Endodermal cell (in vitro differentiated cells): Measurements from ENCODE around the gene GADL1. TPM values are rescaled to one million over a fixed set of nuclear protein-coding genes. Genes with fewer than 3 reads are reported as not detected.

ENCODE experiments used
- DNase-seq: peaks from one replicate; pipeline ENCODE4 v3.0.0-alpha.2; 2017
- H3K27ac ChIP-seq: 2 replicates; pipeline ENCODE4 v1.5.1; 2013; ENCODE audit warnings: mild to moderate bottlenecking, low read depth, low read length, moderate library complexity
- H3K27me3 ChIP-seq: 2 replicates; pipeline ENCODE4 v1.6.1; 2013; ENCODE audit warnings: mild to moderate bottlenecking, low read length, moderate library complexity; ENCODE audit not compliant: insufficient read depth, control insufficient read depth, poor library complexity, severe bottlenecking
- H3K36me3 ChIP-seq: 2 replicates; pipeline ENCODE4 v1.7.0; 2013; ENCODE audit warnings: mild to moderate bottlenecking, low read length, moderate library complexity; ENCODE audit not compliant: control insufficient read depth, insufficient read depth
- H3K4me1 ChIP-seq: one replicate; pipeline ENCODE4 v1.7.0; 2013; ENCODE audit warnings: low read length; ENCODE audit not compliant: control insufficient read depth, insufficient read depth
- H3K4me3 ChIP-seq: 2 replicates; pipeline ENCODE4 v1.5.1; 2013; ENCODE audit warnings: mild to moderate bottlenecking, low read length, moderate library complexity
- H3K9ac ChIP-seq: 2 replicates; pipeline ENCODE4 v1.6.1; 2013; ENCODE audit warnings: mild to moderate bottlenecking, low read length, moderate library complexity; ENCODE audit not compliant: poor library complexity, severe bottlenecking; ENCODE audit errors: extremely low read depth
- H3K9me3 ChIP-seq: 2 replicates; pipeline ENCODE4 v1.6.1; 2013; ENCODE audit warnings: mild to moderate bottlenecking, low read length, moderate library complexity; ENCODE audit not compliant: control insufficient read depth
- H3K27ac Mint-ChIP-seq: 2 replicates; pipeline ENCODE4 v1.8.0; 2020; ENCODE audit warnings: mixed read lengths
- H3K27me3 Mint-ChIP-seq: 2 replicates; pipeline ENCODE4 v1.8.0; 2021; ENCODE audit warnings: mild to moderate bottlenecking, mixed read lengths; ENCODE audit not compliant: insufficient read depth
- H3K36me3 Mint-ChIP-seq: 2 replicates; pipeline ENCODE4 v1.8.0; 2020; ENCODE audit warnings: low read depth, mixed read lengths
- H3K4me1 Mint-ChIP-seq: 2 replicates; pipeline ENCODE4 v1.8.0; 2020; ENCODE audit warnings: mixed read lengths
- H3K4me3 Mint-ChIP-seq: 2 replicates; pipeline ENCODE4 v1.8.0; 2020; ENCODE audit warnings: mild to moderate bottlenecking, moderate library complexity, mixed read lengths
- H3K9me3 Mint-ChIP-seq: 2 replicates; pipeline ENCODE4 v1.8.0; 2020; ENCODE audit warnings: mild to moderate bottlenecking, mixed read lengths
- WGBS, 2 experiments: methylation state at CpG; one replicate each; pipeline versions ENCODE4 v1.1.5 to v1.1.7; 2013; ENCODE audit warnings: missing lambda C conversion rate in 2 of 2, mixed read lengths in 1 of 2; ENCODE audit not compliant: insufficient coverage in 1 of 2, insufficient read length in 1 of 2; 5-methylcytosine and 5-hydroxymethylcytosine counted together
- total RNA-seq, 2 donors: library from RNA; stranded (reverse); fragmentation: NEBNext Ultra II Directional in 1 of 2; extraction: Animal tissue kit (Norgen Biotek cat#: 25700) in 1 of 2; gene quantifications; 2 replicates in 1 of 2; 3 replicates in 1 of 2; pipeline ENCODE4 v1.2.1, GENCODE V29; 2021
- TF ChIP-seq, protein P1 (sequence below): fragments of 200-600 bp; sonication (generic); conservative IDR thresholded peaks from 2 replicates; pipeline ENCODE4 v1.5.0; 2021; ENCODE audit warnings: antibody characterized with exemption, mild to moderate bottlenecking

GADL1 gene
- total RNA-seq, 2 donors from 2014 or later = 0.11 TPM; not detected in 1

DNA sequence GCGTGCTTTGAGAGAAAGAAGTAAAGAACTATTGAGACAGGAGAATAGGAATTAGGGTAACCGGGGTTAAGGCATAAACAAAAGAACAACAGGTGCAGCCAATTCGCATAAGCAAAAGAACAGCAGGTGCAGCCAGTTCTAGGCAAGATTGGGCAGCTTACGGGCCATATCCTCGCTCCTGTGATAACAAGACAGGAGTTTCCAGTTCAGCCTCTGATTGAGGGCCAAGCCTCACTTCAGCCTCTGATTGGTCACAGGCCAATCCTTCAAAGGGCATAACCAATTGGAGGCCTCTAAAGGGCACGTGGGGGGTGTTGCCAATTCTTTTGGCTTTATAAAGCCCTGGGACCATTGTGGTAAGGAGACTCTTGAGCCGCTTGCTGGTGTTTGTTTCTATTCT, 143.5 kb downstream of the GADL1 start:
- no peak overlapping the region for H3K27ac ChIP-seq
- no peaks in the 10 kb centered on the region for H3K36me3 ChIP-seq
- Mint-ChIP-seq H3K4me1 (peaks cover 35% of the 10 kb centered on the region), H3K27me3 (peaks cover 2% of the 10 kb centered on the region), H3K4me3 (no peak overlapping the region), H3K9me3 (no peaks in the 10 kb centered on the region), H3K36me3 (no peaks in the 10 kb centered on the region), H3K27ac (no peak overlapping the region)
- TF ChIP-seq, protein P1, sequence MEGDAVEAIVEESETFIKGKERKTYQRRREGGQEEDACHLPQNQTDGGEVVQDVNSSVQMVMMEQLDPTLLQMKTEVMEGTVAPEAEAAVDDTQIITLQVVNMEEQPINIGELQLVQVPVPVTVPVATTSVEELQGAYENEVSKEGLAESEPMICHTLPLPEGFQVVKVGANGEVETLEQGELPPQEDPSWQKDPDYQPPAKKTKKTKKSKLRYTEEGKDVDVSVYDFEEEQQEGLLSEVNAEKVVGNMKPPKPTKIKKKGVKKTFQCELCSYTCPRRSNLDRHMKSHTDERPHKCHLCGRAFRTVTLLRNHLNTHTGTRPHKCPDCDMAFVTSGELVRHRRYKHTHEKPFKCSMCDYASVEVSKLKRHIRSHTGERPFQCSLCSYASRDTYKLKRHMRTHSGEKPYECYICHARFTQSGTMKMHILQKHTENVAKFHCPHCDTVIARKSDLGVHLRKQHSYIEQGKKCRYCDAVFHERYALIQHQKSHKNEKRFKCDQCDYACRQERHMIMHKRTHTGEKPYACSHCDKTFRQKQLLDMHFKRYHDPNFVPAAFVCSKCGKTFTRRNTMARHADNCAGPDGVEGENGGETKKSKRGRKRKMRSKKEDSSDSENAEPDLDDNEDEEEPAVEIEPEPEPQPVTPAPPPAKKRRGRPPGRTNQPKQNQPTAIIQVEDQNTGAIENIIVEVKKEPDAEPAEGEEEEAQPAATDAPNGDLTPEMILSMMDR = no peak
- no peak overlapping the region for H3K9ac ChIP-seq
- WGBS, 2 experiments = 88 to 95% methylated on average over 6 to 7 of the region's 7 CpGs
- H3K4me3 ChIP-seq = no peak overlapping the region
- H3K27me3 ChIP-seq = peaks cover 17% of the 10 kb centered on the region
- no peaks in the 10 kb centered on the region for H3K9me3 ChIP-seq
- DNase-seq = peak; percentile 59
- H3K4me1 ChIP-seq = peaks cover 16% of the 10 kb centered on the region

DNA sequence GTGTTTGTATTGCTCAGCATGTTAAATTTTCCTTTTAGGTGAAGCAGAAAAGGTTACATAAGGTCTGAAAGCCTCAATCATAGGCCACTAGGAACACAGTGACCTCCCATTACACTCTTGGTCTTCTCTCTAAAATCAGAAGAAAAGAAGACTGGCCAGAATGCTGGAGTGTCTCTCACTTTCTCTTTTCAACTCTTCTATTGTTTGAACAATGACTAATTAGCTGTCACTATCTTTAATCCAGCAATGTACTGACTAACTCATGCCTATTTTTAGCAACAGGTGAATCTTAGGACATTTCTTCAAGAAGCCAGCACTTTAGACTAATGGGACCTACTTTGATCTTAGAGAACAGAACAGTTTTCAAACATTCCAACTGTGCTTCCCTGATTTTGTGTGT, 145.2 kb downstream of the GADL1 start:
- Mint-ChIP-seq H3K9me3 (no peaks in the 10 kb centered on the region), H3K27me3 (no peaks in the 10 kb centered on the region), H3K36me3 (no peaks in the 10 kb centered on the region), H3K27ac (no peak overlapping the region), H3K4me1 (peaks cover 35% of the 10 kb centered on the region), H3K4me3 (no peak overlapping the region)
- no peak overlapping the region for H3K9ac ChIP-seq
- H3K4me1 ChIP-seq = peaks cover 16% of the 10 kb centered on the region
- no peak for DNase-seq
- H3K27me3 ChIP-seq = peaks cover 2% of the 10 kb centered on the region
- H3K4me3 ChIP-seq = no peak overlapping the region
- no peaks in the 10 kb centered on the region for H3K9me3 ChIP-seq
- H3K36me3 ChIP-seq = no peaks in the 10 kb centered on the region
- no peak overlapping the region for H3K27ac ChIP-seq
- TF ChIP-seq, protein P1 = no peak

DNA sequence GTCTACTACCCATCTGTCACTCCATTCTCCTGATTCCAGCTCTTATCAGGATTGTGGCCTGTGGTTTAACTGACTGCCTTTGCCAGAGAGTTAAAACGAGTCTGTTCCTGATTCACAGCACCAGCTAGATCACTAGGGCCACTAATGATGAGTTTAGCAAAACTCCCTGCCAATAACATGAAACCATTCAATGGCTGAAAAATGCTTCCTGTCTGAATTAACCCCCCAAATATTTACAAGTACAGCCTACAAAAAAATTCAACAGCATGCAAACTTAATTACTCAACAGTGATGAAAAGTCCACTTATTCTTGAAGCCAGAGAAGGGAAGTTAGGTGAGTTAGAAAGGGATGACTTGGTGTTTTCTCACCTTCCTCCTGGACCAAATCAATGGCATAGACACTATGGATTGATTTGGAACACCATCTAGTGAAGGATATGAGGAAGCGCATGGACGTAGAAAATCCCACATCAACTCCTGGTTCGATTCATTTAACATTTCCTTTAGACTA, 146.6 kb downstream of the GADL1 start:
- TF ChIP-seq, protein P1 = peak; percentile 75
- no peaks in the 10 kb centered on the region for H3K36me3 ChIP-seq
- H3K9me3 ChIP-seq = no peaks in the 10 kb centered on the region
- no peak overlapping the region for H3K4me3 Mint-ChIP-seq
- 29 to 62% methylated on average over 1 to 3 of the region's 4 CpGs for WGBS, 2 experiments
- no peak overlapping the region for H3K27ac ChIP-seq
- H3K36me3 Mint-ChIP-seq = no peaks in the 10 kb centered on the region
- peaks cover 14% of the 10 kb centered on the region for H3K4me1 ChIP-seq
- H3K27me3 Mint-ChIP-seq = no peaks in the 10 kb centered on the region
- peaks cover 36% of the 10 kb centered on the region for H3K4me1 Mint-ChIP-seq
- H3K27ac Mint-ChIP-seq = no peak overlapping the region
- H3K27me3 ChIP-seq = no peaks in the 10 kb centered on the region
- no peaks in the 10 kb centered on the region for H3K9me3 Mint-ChIP-seq
- DNase-seq = no peak
- H3K4me3 ChIP-seq = no peak overlapping the region
- no peak overlapping the region for H3K9ac ChIP-seq
